ENCODE results near the gene RNF187. TPM values are rescaled to one million over a fixed set of nuclear protein-coding genes. Genes with fewer than 3 reads are reported as not detected.

The RNF187 gene
- total RNA-seq, 3 donors from 2014 or later (not counting 1 experiment from before 2014, with no cell fraction given), result 68.6 to 102 (median 77.3) TPM

- ATAC-seq (no peak), DNase-seq (no peak)
- peaks cover 10% of the 10 kb centered on the region for H3K4me1 ChIP-seq (ENCODE audit: control insufficient read depth, insufficient read depth, low read length)
- H3K9me3 Mint-ChIP-seq, result no peaks in the 10 kb centered on the region
- intact Hi-C loops (cut with micrococcal nuclease), result no loop called here
- H3K4me1 Mint-ChIP-seq, result peaks cover 15 to 23% of the 10 kb centered on the region in 2 donors
- no peak overlapping the region for H3K4me3 ChIP-seq (ENCODE audit: low read length)
- peaks cover 16% of the 10 kb centered on the region for H3K27me3 ChIP-seq (ENCODE audit: control insufficient read depth, insufficient read depth, low read length)
- no peaks in the 10 kb centered on the region for H3K36me3 Mint-ChIP-seq
- no peak overlapping the region for H3K27ac Mint-ChIP-seq
- WGBS (ENCODE audit: insufficient coverage), result 93% methylated on average over 11 of the region's 11 CpGs
- TF ChIP-seq CTCF (IDR thresholded peaks at IDR 0.05), result no peak
- no peaks in the 10 kb centered on the region for H3K36me3 ChIP-seq (ENCODE audit: control insufficient read depth, insufficient read depth, low read length)
- H3K27me3 Mint-ChIP-seq (ENCODE audit: low read depth in 2 of 2), result peaks cover 28 to 44% of the 10 kb centered on the region in 2 donors
- H3K4me3 Mint-ChIP-seq, result no peak overlapping the region
- no peak overlapping the region for H3K27ac ChIP-seq (ENCODE audit: low read length)
- H3K9me3 ChIP-seq (ENCODE audit: control insufficient read depth, insufficient read depth, low read length), result no peaks in the 10 kb centered on the region
Observed at GRCh38 chr1:228450200-228450599, 37.0 kb upstream of the RNF187 start.

GRCh38 chr1:228452194-228453021, 34.8 kb upstream of the RNF187 start:
- Histone ChIP-seq H3K4me1 (ENCODE audit: control insufficient read depth, insufficient read depth, low read length) (peaks cover 6% of the 10 kb centered on the region), H3K27me3 (ENCODE audit: control insufficient read depth, insufficient read depth, low read length) (no peaks in the 10 kb centered on the region), H3K4me3 (ENCODE audit: low read length) (no peak overlapping the region), H3K27ac (ENCODE audit: low read length) (no peak overlapping the region), H3K9me3 (ENCODE audit: control insufficient read depth, insufficient read depth, low read length) (no peaks in the 10 kb centered on the region), H3K36me3 (ENCODE audit: control insufficient read depth, insufficient read depth, low read length) (no peaks in the 10 kb centered on the region)
- Mint-ChIP-seq H3K36me3 (no peaks in the 10 kb centered on the region), H3K4me1 (peaks cover 16 to 21% of the 10 kb centered on the region in 2 donors), H3K27me3 (ENCODE audit: low read depth in 2 of 2) (peaks cover 10 to 22% of the 10 kb centered on the region in 2 donors), H3K27ac (no peak overlapping the region), H3K9me3 (no peaks in the 10 kb centered on the region), H3K4me3 (no peak overlapping the region)
- DNase-seq, result no peak
- intact Hi-C loops (cut with micrococcal nuclease), result no loop called here
- 73% methylated on average over 10 of the region's 10 CpGs for WGBS (ENCODE audit: insufficient coverage)
- no peak for ATAC-seq
- TF ChIP-seq CTCF (IDR thresholded peaks at IDR 0.05), result no peak

- no peaks in the 10 kb centered on the region for H3K36me3 ChIP-seq (ENCODE audit: control insufficient read depth, insufficient read depth, low read length)
- intact Hi-C loops (cut with micrococcal nuclease), result no loop called here
- Mint-ChIP-seq H3K4me3 (no peak overlapping the region), H3K27ac (no peak overlapping the region), H3K9me3 (no peaks in the 10 kb centered on the region), H3K36me3 (no peaks in the 10 kb centered on the region), H3K27me3 (ENCODE audit: low read depth in 2 of 2) (peaks cover 5 to 15% of the 10 kb centered on the region in 2 donors), H3K4me1 (peaks cover 23 to 28% of the 10 kb centered on the region in 2 donors)
- no peak for TF ChIP-seq CTCF (IDR thresholded peaks at IDR 0.05)
- WGBS (ENCODE audit: insufficient coverage), result 87% methylated on average over 10 of the region's 10 CpGs
- no peak for DNase-seq
- no peak for ATAC-seq
- no peak overlapping the region for H3K4me3 ChIP-seq (ENCODE audit: low read length)
- peaks cover 8% of the 10 kb centered on the region for H3K4me1 ChIP-seq (ENCODE audit: control insufficient read depth, insufficient read depth, low read length)
- H3K27ac ChIP-seq (ENCODE audit: low read length), result no peak overlapping the region
- H3K27me3 ChIP-seq (ENCODE audit: control insufficient read depth, insufficient read depth, low read length), result no peaks in the 10 kb centered on the region
- H3K9me3 ChIP-seq (ENCODE audit: control insufficient read depth, insufficient read depth, low read length), result no peaks in the 10 kb centered on the region
Observed at GRCh38 chr1:228453022-228453560, 34.1 kb upstream of the RNF187 start.

All from natural killer cell (primary cell).